BE2C (cell line): ENCODE measurements around the gene PLEKHA1.

ENCODE experiments used
- DNase-seq: peaks from one replicate; pipeline ENCODE4 v3.0.0-alpha.2; 2020
- H3K27me3 ChIP-seq: fragments of 250-450 bp; sonication (Bioruptor Pico); 2 replicates; pipeline ENCODE4 v1.5.1; 2020; ENCODE audit warnings: mild to moderate bottlenecking
- H3K36me3 ChIP-seq: fragments of 250-450 bp; sonication (Bioruptor Pico); 2 replicates; pipeline ENCODE4 v1.5.1; 2020; ENCODE audit warnings: mild to moderate bottlenecking
- H3K4me1 ChIP-seq: fragments of 250-450 bp; sonication (Bioruptor Pico); 2 replicates; pipeline ENCODE4 v1.5.1; 2020
- H3K4me3 ChIP-seq: 2 replicates; pipeline ENCODE4 v1.5.1; 2011; ENCODE audit warnings: low read depth, low read length
- H3K9me3 ChIP-seq: fragments of 250-450 bp; sonication (Bioruptor Pico); 2 replicates; pipeline ENCODE4 v1.5.1; 2020
- CTCF ChIP-seq: IDR thresholded peaks from 2 replicates; pipeline ENCODE4 v1.5.1; 2012; ENCODE audit warnings: mild to moderate bottlenecking, low read depth, low read length

PLEKHA1 gene

GRCh38 chr10:122388287-122388997 lies 13.9 kb downstream of the PLEKHA1 start:
- Histone ChIP-seq H3K9me3 (no peaks in the 10 kb centered on the region), H3K27me3 (no peaks in the 10 kb centered on the region), H3K4me3 (no peak overlapping the region), H3K36me3 (no peaks in the 10 kb centered on the region), H3K4me1 (no peaks in the 10 kb centered on the region)
- no peak for DNase-seq
- no peak for TF ChIP-seq CTCF

GRCh38 chr10:122390271-122390670 lies 15.8 kb downstream of the PLEKHA1 start:
- H3K4me1 ChIP-seq = no peaks in the 10 kb centered on the region
- H3K36me3 ChIP-seq = no peaks in the 10 kb centered on the region
- no peaks in the 10 kb centered on the region for H3K9me3 ChIP-seq
- H3K4me3 ChIP-seq = no peak overlapping the region
- no peak for TF ChIP-seq CTCF
- no peaks in the 10 kb centered on the region for H3K27me3 ChIP-seq
- no peak for DNase-seq

GRCh38 chr10:122390679-122391078 lies 16.2 kb downstream of the PLEKHA1 start:
- H3K36me3 ChIP-seq = no peaks in the 10 kb centered on the region; the same call in 1 of the 2 replicates
- H3K27me3 ChIP-seq = no peaks in the 10 kb centered on the region
- no peak for DNase-seq
- H3K4me1 ChIP-seq = no peaks in the 10 kb centered on the region
- H3K9me3 ChIP-seq = no peaks in the 10 kb centered on the region
- TF ChIP-seq CTCF = no peak
- no peak overlapping the region for H3K4me3 ChIP-seq

- no peak for DNase-seq
- no peak for TF ChIP-seq CTCF
- Histone ChIP-seq H3K4me1 (no peaks in the 10 kb centered on the region), H3K9me3 (no peaks in the 10 kb centered on the region), H3K27me3 (no peaks in the 10 kb centered on the region), H3K4me3 (no peak overlapping the region), H3K36me3 (no peaks in the 10 kb centered on the region; the same call in 1 of the 2 replicates)
Observed at GRCh38 chr10:122391875-122392274, 17.4 kb downstream of the PLEKHA1 start.

- H3K36me3 ChIP-seq = no peaks in the 10 kb centered on the region; the same call in 1 of the 2 replicates
- H3K4me1 ChIP-seq = no peaks in the 10 kb centered on the region
- no peak for TF ChIP-seq CTCF
- H3K9me3 ChIP-seq = no peaks in the 10 kb centered on the region
- no peak for DNase-seq
- no peaks in the 10 kb centered on the region for H3K27me3 ChIP-seq
- no peak overlapping the region for H3K4me3 ChIP-seq
Observed at GRCh38 chr10:122392835-122393234, 18.3 kb downstream of the PLEKHA1 start.

GRCh38 chr10:122393288-122393687 lies 18.8 kb downstream of the PLEKHA1 start:
- TF ChIP-seq CTCF = no peak
- no peak for DNase-seq
- H3K4me3 ChIP-seq = no peak overlapping the region

More at GRCh38 chr10:122393288-122393687, 18.8 kb downstream of the PLEKHA1 start:
- H3K9me3 ChIP-seq = no peaks in the 10 kb centered on the region
- no peaks in the 10 kb centered on the region for H3K4me1 ChIP-seq
- H3K27me3 ChIP-seq = no peaks in the 10 kb centered on the region
- H3K36me3 ChIP-seq = no peaks in the 10 kb centered on the region; the same call in 1 of the 2 replicates
